HL-60 (cell line): ENCODE data around the gene TRMU.

Experiments
- DNase-seq, 2 experiments: peaks; one replicate each; pipeline ENCODE4 v3.0.0-alpha.2; 2010 to 2020; ENCODE audit warnings: low read depth in 1 of 2, low spot score in 1 of 2
- H3K27ac ChIP-seq: fragments of 250-450 bp; sonication (Bioruptor Pico); replicated peaks from 2 replicates; pipeline ENCODE4 v1.5.1; 2020; ENCODE audit warnings: mild to moderate bottlenecking, moderate library complexity
- H3K27me3 ChIP-seq: fragments of 250-450 bp; sonication (Bioruptor Pico); 2 replicates; pipeline ENCODE4 v1.5.1; 2021; ENCODE audit warnings: mild to moderate bottlenecking, moderate library complexity; ENCODE audit not compliant: insufficient read depth, poor library complexity, severe bottlenecking
- H3K4me3 ChIP-seq: replicated peaks from 2 replicates; pipeline ENCODE4 v1.5.1; 2011; ENCODE audit warnings: mild to moderate bottlenecking, control low read depth, low read length; ENCODE audit not compliant: insufficient read depth
- CTCF ChIP-seq: IDR thresholded peaks from one replicate; pipeline ENCODE4 v1.5.1; 2011; ENCODE audit warnings: low read length, control low read depth, inconsistent platforms; ENCODE audit not compliant: insufficient read depth
- GABPA ChIP-seq: IDR thresholded peaks from 2 replicates; pipeline ENCODE4 v1.6.1; 2012; ENCODE audit warnings: low read depth
- POLR2AphosphoS5 ChIP-seq: IDR thresholded peaks from 2 replicates; pipeline ENCODE4 v1.6.1; 2012; ENCODE audit warnings: low read depth
- REST ChIP-seq: IDR thresholded peaks from 2 replicates; pipeline ENCODE4 v1.6.1; 2012; ENCODE audit warnings: low read depth; ENCODE audit not compliant: insufficient replicate concordance
- SPI1 ChIP-seq: IDR thresholded peaks from 2 replicates; pipeline ENCODE4 v1.6.1; 2012; ENCODE audit warnings: low read depth, mild to moderate bottlenecking, borderline replicate concordance
- long read RNA-seq: library from polyadenylated mRNA; unstranded; transcript quantifications from one replicate; pipeline ENCODE4 v2.0.0, GENCODE V29; 2020

TRMU gene
- long read RNA-seq, transcript TRMU-205 (10 exons, 1,775 nt) = minor isoform, 12 of 155 reads
- long read RNA-seq, transcript TRMU-201 (11 exons, 1,940 nt) = minor isoform, 11 of 155 reads
- long read RNA-seq, transcript TRMU-204 (10 exons, 1,793 nt) = major isoform, 20 of 155 reads
- long read RNA-seq, transcript TRMU-207 (11 exons, 1,882 nt) = minor isoform, 10 of 155 reads
- long read RNA-seq, partial matches to known transcripts = 4 of 155 reads
- long read RNA-seq, other reads (novel, unspliced or antisense) = 83 of 155 reads

GRCh38 chr22:46335201-46336118 lies at the start of gene TRMU:
Gene TRMU, plus strand, starts transcription at chr22:46335714. Its CDS starts 51 bp downstream, at chr22:46335765.
- no peaks in the 10 kb centered on the region for H3K27me3 ChIP-seq
- TF ChIP-seq GABPA (peak; percentile 98), REST (no peak), POLR2AphosphoS5 (peak; percentile 75)
- peak within 1 kb of the TSS; percentile 82 for H3K27ac ChIP-seq
- DNase-seq = peak; percentile 82 to 91
- peak within 1 kb of the TSS; percentile 96 for H3K4me3 ChIP-seq

GRCh38 chr22:46286006-46286405 lies 49.5 kb upstream of the TRMU start:
- Histone ChIP-seq H3K27ac (no peak overlapping the region), H3K4me3 (no peak overlapping the region), H3K27me3 (no peaks in the 10 kb centered on the region)
- TF ChIP-seq REST (no peak), SPI1 (no peak), CTCF (no peak), POLR2AphosphoS5 (no peak), GABPA (no peak)
- DNase-seq = no peak

GRCh38 chr22:46286941-46287872 lies 48.3 kb upstream of the TRMU start:
- Histone ChIP-seq H3K4me3 (peak overlapping the region; percentile 41), H3K27ac (peak overlapping the region; percentile 47)

More at GRCh38 chr22:46286941-46287872, 48.3 kb upstream of the TRMU start:
- no peak for TF ChIP-seq POLR2AphosphoS5
- no peak for TF ChIP-seq SPI1
- no peak for TF ChIP-seq REST
- no peak for TF ChIP-seq GABPA
- no peak for TF ChIP-seq CTCF
- no peak for DNase-seq
- no peaks in the 10 kb centered on the region for H3K27me3 ChIP-seq
